ENCODE results near the gene DISC1.
"Not testable (repeated sequence)": the region's sequence is repeated elsewhere in the genome, so short reads cannot be mapped to it uniquely, and the experiment has no call there.

Gene DISC1

GRCh38 chr1:231590453-231591198 lies 36.0 kb upstream of the DISC1 start:
- Histone ChIP-seq H3K4me1 (ENCODE audit: low read length) (peaks cover 20% of the 10 kb centered on the region), H2AFZ (ENCODE audit: low read depth, low read length) (0 out of 2 replicates have a peak overlapping the region, but pooled peaks have one; percentile 28)

GRCh38 chr1:231591466-231591865 lies 35.1 kb upstream of the DISC1 start:
- Histone ChIP-seq H3K4me2 (ENCODE audit: low read length) (peak overlapping the region; percentile 82), H3K9me3 (ENCODE audit: insufficient read depth, low read length) (no peaks in the 10 kb centered on the region)

More at GRCh38 chr1:231590453-231591198, 36.0 kb upstream of the DISC1 start:
- Histone ChIP-seq H3K9me3 (ENCODE audit: insufficient read depth, low read length) (no peaks in the 10 kb centered on the region), H3K9ac (ENCODE audit: low read length) (no peak overlapping the region), H4K20me1 (ENCODE audit: insufficient read depth, low read length) (no peaks in the 10 kb centered on the region), H3K36me3 (replicated peaks; ENCODE audit: low read depth, low read length) (no peaks in the 10 kb centered on the region), H3K4me2 (ENCODE audit: low read length) (peak overlapping the region; percentile 82), H3K4me3 (ENCODE audit: low read length) (peak overlapping the region; percentile 68), H3K27me3 (ENCODE audit: low read depth, low read length) (no peaks in the 10 kb centered on the region), H3K27ac (ENCODE audit: low read length) (no peak overlapping the region), H3K79me2 (ENCODE audit: low read length) (no peaks in the 10 kb centered on the region)
- peak; percentile 96 for TF ChIP-seq CTCF (IDR thresholded peaks at IDR 0.05; ENCODE audit: low read depth, low read length)
- no peak for TF ChIP-seq EZH2phosphoT487 (IDR thresholded peaks at IDR 0.05; ENCODE audit: low read depth)

GRCh38 chr1:231592809-231593208 lies 33.8 kb upstream of the DISC1 start:
- Histone ChIP-seq H3K4me2 (ENCODE audit: low read length) (no peak overlapping the region), H3K9me3 (ENCODE audit: insufficient read depth, low read length) (no peaks in the 10 kb centered on the region), H3K27me3 (ENCODE audit: low read depth, low read length) (no peaks in the 10 kb centered on the region), H4K20me1 (ENCODE audit: insufficient read depth, low read length) (no peaks in the 10 kb centered on the region), H3K4me1 (ENCODE audit: low read length) (peaks cover 20% of the 10 kb centered on the region), H3K79me2 (ENCODE audit: low read length) (no peaks in the 10 kb centered on the region), H3K4me3 (ENCODE audit: low read length) (no peak overlapping the region), H3K36me3 (replicated peaks; ENCODE audit: low read depth, low read length) (no peaks in the 10 kb centered on the region), H3K9ac (ENCODE audit: low read length) (no peak overlapping the region), H2AFZ (ENCODE audit: low read depth, low read length) (no peak overlapping the region), H3K27ac (ENCODE audit: low read length) (no peak overlapping the region)
- no peak for TF ChIP-seq CTCF (IDR thresholded peaks at IDR 0.05; ENCODE audit: low read depth, low read length)
- TF ChIP-seq EZH2phosphoT487 (IDR thresholded peaks at IDR 0.05; ENCODE audit: low read depth): no peak

More at GRCh38 chr1:231591466-231591865, 35.1 kb upstream of the DISC1 start:
- 0 out of 2 replicates have a peak overlapping the region, but pooled peaks have one; percentile 18 for H3K9ac ChIP-seq (ENCODE audit: low read length)
- no peak for TF ChIP-seq CTCF (IDR thresholded peaks at IDR 0.05; ENCODE audit: low read depth, low read length)
- TF ChIP-seq EZH2phosphoT487 (IDR thresholded peaks at IDR 0.05; ENCODE audit: low read depth): no peak
- no peak overlapping the region for H3K27ac ChIP-seq (ENCODE audit: low read length)
- H3K79me2 ChIP-seq (ENCODE audit: low read length): no peaks in the 10 kb centered on the region
- peak overlapping the region; percentile 68 for H3K4me3 ChIP-seq (ENCODE audit: low read length)
- 0 out of 2 replicates have a peak overlapping the region, but pooled peaks have one; percentile 62 for H2AFZ ChIP-seq (ENCODE audit: low read depth, low read length)
- H3K27me3 ChIP-seq (ENCODE audit: low read depth, low read length): no peaks in the 10 kb centered on the region
- H3K4me1 ChIP-seq (ENCODE audit: low read length): peaks cover 20% of the 10 kb centered on the region
- no peaks in the 10 kb centered on the region for H3K36me3 ChIP-seq (replicated peaks; ENCODE audit: low read depth, low read length)
- H4K20me1 ChIP-seq (ENCODE audit: insufficient read depth, low read length): no peaks in the 10 kb centered on the region

- not testable (repeated sequence) for H3K9me3 ChIP-seq (ENCODE audit: insufficient read depth, low read length); H3K9ac ChIP-seq (ENCODE audit: low read length)
Observed at GRCh38 chr1:231593264-231593663, 33.3 kb upstream of the DISC1 start.

More at GRCh38 chr1:231593264-231593663, 33.3 kb upstream of the DISC1 start:
- H3K4me3 ChIP-seq (ENCODE audit: low read length); H3K4me2 ChIP-seq (ENCODE audit: low read length); H4K20me1 ChIP-seq (ENCODE audit: insufficient read depth, low read length); H3K27ac ChIP-seq (ENCODE audit: low read length); H3K27me3 ChIP-seq (ENCODE audit: low read depth, low read length); H3K79me2 ChIP-seq (ENCODE audit: low read length); H2AFZ ChIP-seq (ENCODE audit: low read depth, low read length); H3K36me3 ChIP-seq (replicated peaks; ENCODE audit: low read depth, low read length): not testable (repeated sequence)
- peaks cover 20% of the 10 kb centered on the region for H3K4me1 ChIP-seq (ENCODE audit: low read length)
